G401 (cell line): ENCODE results near the gene CD93. TPM values are rescaled to one million over a fixed set of nuclear protein-coding genes. Genes with fewer than 3 reads are reported as not detected.

Experiments used
- DNase-seq: peaks from one replicate; pipeline ENCODE4 v3.0.0-alpha.2; 2015; ENCODE audit warnings: low spot score
- in situ Hi-C: cut with HindIII; loops from 2 replicates; pipeline ENCODE4 v1.10.0; 2016; ENCODE audit warnings: low sequenced_read_pairs, mixed read lengths
- total RNA-seq: library from RNA; depleted of rRNA; stranded (reverse); fragments of >200 nt; shearing (Covaris generic); gene quantifications from 2 replicates; pipeline ENCODE4 v1.2.3, GENCODE V29; 2014

The CD93 gene
- total RNA-seq, 1 experiment from 2014 or later, result not detected

GRCh38 chr20:23087587-23088251 is 1.6 kb upstream of the CD93 start:
- in situ Hi-C loops, result no loop called here
- DNase-seq, result no peak

GRCh38 chr20:23086931-23087411 is 847 bp upstream of the CD93 start:
- in situ Hi-C loops, result no loop called here

GRCh38 chr20:23085436-23086055 is 578 bp downstream of the CD93 start:
- no peak for DNase-seq
- in situ Hi-C loops, result no loop called here

More at GRCh38 chr20:23086931-23087411, 847 bp upstream of the CD93 start:
- no peak for DNase-seq

GRCh38 chr20:23084845-23085365 is 1.2 kb downstream of the CD93 start:
- in situ Hi-C loops, result no loop called here
- DNase-seq, result no peak

GRCh38 chr20:23084282-23084844 is 1.8 kb downstream of the CD93 start:
- DNase-seq, result no peak
- in situ Hi-C loops, result no loop called here

- no peak for DNase-seq
- in situ Hi-C loops, result no loop called here
Observed at GRCh38 chr20:23083553-23084220, 2.4 kb downstream of the CD93 start.

GRCh38 chr20:23082846-23083552 is 3.1 kb downstream of the CD93 start:
- DNase-seq, result no peak
- in situ Hi-C loops, result no loop called here

- no peak for DNase-seq
- in situ Hi-C loops, result no loop called here
Observed at GRCh38 chr20:23081263-23081819, 4.8 kb downstream of the CD93 start.

GRCh38 chr20:23080521-23080920 is 5.6 kb downstream of the CD93 start:
- in situ Hi-C loops, result no loop called here

GRCh38 chr20:23079926-23080325 is 6.2 kb downstream of the CD93 start:
- no peak for DNase-seq
- in situ Hi-C loops, result no loop called here

More at GRCh38 chr20:23080521-23080920, 5.6 kb downstream of the CD93 start:
- no peak for DNase-seq

GRCh38 chr20:23079016-23079351 is 7.1 kb downstream of the CD93 start:
- in situ Hi-C loops, result no loop called here
- no peak for DNase-seq

GRCh38 chr20:23078351-23079015 is 7.6 kb downstream of the CD93 start:
- DNase-seq, result peak; percentile 90
- in situ Hi-C loops, result no loop called here

GRCh38 chr20:23077277-23077676 is 8.8 kb downstream of the CD93 start:
- in situ Hi-C loops, result no loop called here
- DNase-seq, result no peak

GRCh38 chr20:23074052-23074451 is 12.1 kb downstream of the CD93 start:
- no peak for DNase-seq
- in situ Hi-C loops, result no loop called here

- in situ Hi-C loops, result no loop called here
- no peak for DNase-seq
Observed at GRCh38 chr20:23072892-23073586, 13.1 kb downstream of the CD93 start.

GRCh38 chr20:23071996-23072395 is 14.1 kb downstream of the CD93 start:
- no peak for DNase-seq
- in situ Hi-C loops, result no loop called here

- in situ Hi-C loops, result no loop called here
- no peak for DNase-seq
Observed at GRCh38 chr20:23071398-23071797, 14.7 kb downstream of the CD93 start.

- in situ Hi-C loops, result no loop called here
- DNase-seq, result no peak
Observed at GRCh38 chr20:23069108-23069507, 17.0 kb downstream of the CD93 start.
